Neural cell (in vitro differentiated cells): Measurements from ENCODE around the gene GUCY1A2. TPM values are rescaled to one million over a fixed set of nuclear protein-coding genes. Genes with fewer than 3 reads are reported as not detected.

Experiments
- H2AFZ ChIP-seq: fragments of 200-600, 300-800 bp; sonication (generic), shearing (Covaris generic); 2 replicates; pipeline ENCODE4 v1.6.0; 2014; ENCODE audit warnings: low read depth, mild to moderate bottlenecking, antibody characterized with exemption, low read length, moderate library complexity
- H3F3A ChIP-seq: fragments of 200-600 bp; shearing (Covaris generic); 2 replicates; pipeline ENCODE4 v1.6.1; 2016; ENCODE audit warnings: mild to moderate bottlenecking, moderate library complexity, mixed read lengths, antibody characterized with exemption, low read length; ENCODE audit not compliant: insufficient read depth, poor library complexity, severe bottlenecking
- H3K27ac ChIP-seq: fragments of 200-600, 300-800 bp; sonication (generic), shearing (Covaris generic); 2 replicates; pipeline ENCODE4 v1.5.1; 2014; ENCODE audit warnings: mild to moderate bottlenecking, low read length, moderate library complexity
- H3K27me3 ChIP-seq: fragments of 300-800, 200-600 bp; sonication (generic), shearing (Covaris generic); 2 replicates; pipeline ENCODE4 v1.6.0; 2014; ENCODE audit warnings: mild to moderate bottlenecking, low read depth, low read length, moderate library complexity; ENCODE audit not compliant: insufficient read depth
- H3K36me3 ChIP-seq: fragments of 300-800, 200-600 bp; sonication (generic), shearing (Covaris generic); 2 replicates; pipeline ENCODE4 v1.5.1; 2014; ENCODE audit warnings: mild to moderate bottlenecking, antibody characterized with exemption, low read length, moderate library complexity; ENCODE audit not compliant: insufficient read depth
- H3K4me2 ChIP-seq: fragments of 300-800, 200-600 bp; sonication (generic), shearing (Covaris generic); 2 replicates; pipeline ENCODE4 v1.6.0; 2014; ENCODE audit warnings: mild to moderate bottlenecking, low read length
- H3K4me3 ChIP-seq: fragments of 300-800, 200-600 bp; sonication (generic), shearing (Covaris generic); 2 replicates; pipeline ENCODE4 v1.5.1; 2014; ENCODE audit warnings: mild to moderate bottlenecking, low read length, moderate library complexity
- H3K79me2 ChIP-seq: fragments of 200-600 bp; shearing (Covaris generic); replicated peaks from 2 replicates; pipeline ENCODE4 v1.6.0; 2014; ENCODE audit warnings: mild to moderate bottlenecking, low read length, moderate library complexity; ENCODE audit not compliant: insufficient read depth
- H3K9ac ChIP-seq: fragments of 300-800, 200-600 bp; sonication (generic), shearing (Covaris generic); 2 replicates; pipeline ENCODE4 v1.6.1; 2016; ENCODE audit warnings: mild to moderate bottlenecking, low read length, mixed read lengths
- H3K9me2 ChIP-seq: fragments of 200-600 bp; shearing (Covaris generic); 2 replicates; pipeline ENCODE4 v1.6.1; 2016; ENCODE audit warnings: mild to moderate bottlenecking, low read length, mixed read lengths; ENCODE audit not compliant: insufficient read depth
- H3K9me3 ChIP-seq: fragments of 200-600, 300-800 bp; sonication (generic), shearing (Covaris generic); 2 replicates; pipeline ENCODE4 v1.6.1; 2016; ENCODE audit warnings: mild to moderate bottlenecking, mixed run types, low read length, moderate library complexity, mixed read lengths
- H4K20me1 ChIP-seq: fragments of 200-600 bp; shearing (Covaris generic); 2 replicates; pipeline ENCODE4 v1.6.1; 2016; ENCODE audit warnings: mild to moderate bottlenecking, mixed run types; ENCODE audit not compliant: insufficient read depth
- CTCF ChIP-seq: fragments of 450-650 bp; IDR thresholded peaks from 2 replicates; pipeline ENCODE4 v1.5.1; 2014; ENCODE audit warnings: antibody characterized with exemption, mild to moderate bottlenecking, moderate library complexity; ENCODE audit not compliant: poor library complexity, severe bottlenecking
- EP300 ChIP-seq: fragments of 450-650 bp; conservative IDR thresholded peaks from 2 replicates; pipeline ENCODE4 v1.6.1; 2014; ENCODE audit warnings: antibody characterized with exemption, mild to moderate bottlenecking, moderate library complexity; ENCODE audit not compliant: poor library complexity, severe bottlenecking
- EZH2 ChIP-seq: fragments of 200-600, 300-800 bp; shearing (Covaris generic), sonication (generic); IDR thresholded peaks from 2 replicates; pipeline ENCODE4 v1.6.1; 2014; ENCODE audit warnings: antibody characterized with exemption, low read length, borderline replicate concordance, mild to moderate bottlenecking; ENCODE audit not compliant: insufficient read depth, poor library complexity, severe bottlenecking
- MXI1 ChIP-seq: fragments of 450-650 bp; conservative IDR thresholded peaks from 2 replicates; pipeline ENCODE4 v1.6.1; 2014; ENCODE audit warnings: antibody characterized with exemption, mild to moderate bottlenecking; ENCODE audit not compliant: poor library complexity, severe bottlenecking
- POLR2AphosphoS5 ChIP-seq: IDR thresholded peaks from 2 replicates; pipeline ENCODE4 v1.6.1; 2012
- RAD21 ChIP-seq: fragments of 450-650 bp; conservative IDR thresholded peaks from 2 replicates; pipeline ENCODE4 v1.6.1; 2014; ENCODE audit warnings: antibody characterized with exemption, mild to moderate bottlenecking, moderate library complexity
- REST ChIP-seq: IDR thresholded peaks from 2 replicates; pipeline ENCODE4 v1.6.1; 2012; ENCODE audit warnings: borderline replicate concordance
- SMC3 ChIP-seq: fragments of 450-650 bp; conservative IDR thresholded peaks from 2 replicates; pipeline ENCODE4 v1.6.1; 2014; ENCODE audit warnings: antibody characterized with exemption, mild to moderate bottlenecking, moderate library complexity; ENCODE audit not compliant: poor library complexity
- TAF1 ChIP-seq: IDR thresholded peaks from 2 replicates; pipeline ENCODE4 v1.6.1; 2012; ENCODE audit warnings: low read depth
- polyA plus RNA-seq: library from polyadenylated mRNA; depleted of rRNA; stranded (reverse); fragments of >200 nt; gene quantifications from 2 replicates; pipeline ENCODE4 v1.2.3, GENCODE V29; 2014

The GUCY1A2 gene
- polyA plus RNA-seq, 1 donor from 2014 or later: 5.1 TPM

- H3K36me3 ChIP-seq: no peaks in the 10 kb centered on the region
- no peaks in the 10 kb centered on the region for H3K79me2 ChIP-seq
- no peaks in the 10 kb centered on the region for H3K9me2 ChIP-seq
- H3K27me3 ChIP-seq: no peaks in the 10 kb centered on the region
- H3K27ac ChIP-seq: no peak overlapping the region
- H3K9me3 ChIP-seq: no peaks in the 10 kb centered on the region
- H3K4me3 ChIP-seq: no peak overlapping the region
- no peaks in the 10 kb centered on the region for H4K20me1 ChIP-seq
- no peak overlapping the region for H3K9ac ChIP-seq
- H2AFZ ChIP-seq: no peak overlapping the region
- no peak overlapping the region for H3K4me2 ChIP-seq
- TF ChIP-seq EZH2: no peak
- TF ChIP-seq EP300: no peak
- TF ChIP-seq MXI1: no peak
- TF ChIP-seq POLR2AphosphoS5: no peak
- no peak for TF ChIP-seq TAF1
- no peaks in the 10 kb centered on the region for H3F3A ChIP-seq
Measured at GRCh38 chr11:106728379-106728778, 289.9 kb downstream of the GUCY1A2 start.

- Histone ChIP-seq H3K27me3 (no peaks in the 10 kb centered on the region), H3K9me3 (no peaks in the 10 kb centered on the region), H3K4me2 (no peak overlapping the region), H3F3A (no peaks in the 10 kb centered on the region), H3K36me3 (no peaks in the 10 kb centered on the region), H3K9me2 (no peaks in the 10 kb centered on the region), H2AFZ (no peak overlapping the region), H3K9ac (no peak overlapping the region), H3K79me2 (no peaks in the 10 kb centered on the region), H4K20me1 (no peaks in the 10 kb centered on the region), H3K27ac (no peak overlapping the region), H3K4me3 (no peak overlapping the region)
- no peak for TF ChIP-seq RAD21
- TF ChIP-seq SMC3: no peak
- no peak for TF ChIP-seq POLR2AphosphoS5
- TF ChIP-seq EP300: no peak
- no peak for TF ChIP-seq REST
- TF ChIP-seq CTCF: no peak
- no peak for TF ChIP-seq EZH2
- TF ChIP-seq TAF1: no peak
- TF ChIP-seq MXI1: no peak
Measured at GRCh38 chr11:106727256-106727655, 291.0 kb downstream of the GUCY1A2 start.
